GM13976 (cell line): ENCODE results near the gene PRM1.

ENCODE experiments used
- DNase-seq: peaks from one replicate; pipeline ENCODE4 v3.0.0; 2012; ENCODE audit warnings: low spot score
- in situ Hi-C: fragments of 300-500 bp; cut with MboI; formaldehyde crosslinking; loops from one replicate; pipeline ENCODE4 v1.12.0; 2022; ENCODE audit warnings: low sequenced_read_pairs, mixed read lengths, inconsistent platforms; ENCODE audit not compliant: unreplicated experiment
- TF ChIP-seq, protein P1 (sequence below): IDR thresholded peaks from 2 replicates; pipeline ENCODE4 v1.5.1; 2012; ENCODE audit warnings: borderline replicate concordance, mild to moderate bottlenecking; ENCODE audit not compliant: insufficient read depth; ENCODE audit errors: extremely low read depth, missing control alignments, control extremely low read depth

The PRM1 gene

DNA sequence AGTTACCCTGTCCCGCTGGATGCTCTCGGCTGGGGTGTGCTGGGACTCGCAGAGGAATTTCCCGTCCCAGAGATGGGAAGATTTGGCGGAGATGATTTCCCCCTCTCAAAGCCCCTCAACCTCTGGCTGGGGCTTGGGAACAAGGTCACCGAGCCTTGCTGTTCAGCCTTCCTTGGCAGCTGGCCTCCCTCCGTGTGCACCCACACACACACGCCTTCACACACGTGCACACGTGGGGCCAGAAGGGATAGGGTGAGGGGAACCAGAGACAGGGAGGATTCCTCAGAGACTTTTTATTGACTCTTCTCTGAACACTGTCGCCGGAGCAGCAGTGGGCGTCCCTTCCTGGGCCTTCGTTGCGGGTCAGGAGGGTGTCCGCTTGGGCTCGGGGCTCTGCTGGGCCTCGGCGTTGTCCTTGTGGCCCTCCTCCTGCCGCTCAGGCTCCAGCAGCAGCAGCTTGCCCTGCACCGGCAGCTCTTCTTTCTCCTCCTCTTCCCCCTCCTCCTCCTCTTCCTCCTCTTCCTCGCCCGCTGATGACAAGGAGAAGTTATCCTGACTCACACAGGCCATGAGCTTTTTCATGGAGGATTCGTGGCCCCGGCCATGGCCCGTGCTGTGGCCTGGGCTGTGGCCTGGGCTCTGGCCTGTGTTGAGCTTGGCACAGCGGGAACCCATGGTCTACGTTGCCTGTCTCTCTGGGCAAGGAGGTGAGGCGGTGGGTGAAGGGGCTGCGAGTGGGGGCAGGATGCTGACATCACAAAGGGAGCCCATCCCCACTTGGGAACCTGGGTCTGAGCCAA is 8.0 kb downstream of the PRM1 start, which contains the start of gene PRM3:
Gene PRM3 (minus strand): TSS at position 709 of the 800 bp plus-strand sequence. CDS start 34 bp downstream, at position 675.
- in situ Hi-C loops = no loop called here
- TF ChIP-seq, protein P1, sequence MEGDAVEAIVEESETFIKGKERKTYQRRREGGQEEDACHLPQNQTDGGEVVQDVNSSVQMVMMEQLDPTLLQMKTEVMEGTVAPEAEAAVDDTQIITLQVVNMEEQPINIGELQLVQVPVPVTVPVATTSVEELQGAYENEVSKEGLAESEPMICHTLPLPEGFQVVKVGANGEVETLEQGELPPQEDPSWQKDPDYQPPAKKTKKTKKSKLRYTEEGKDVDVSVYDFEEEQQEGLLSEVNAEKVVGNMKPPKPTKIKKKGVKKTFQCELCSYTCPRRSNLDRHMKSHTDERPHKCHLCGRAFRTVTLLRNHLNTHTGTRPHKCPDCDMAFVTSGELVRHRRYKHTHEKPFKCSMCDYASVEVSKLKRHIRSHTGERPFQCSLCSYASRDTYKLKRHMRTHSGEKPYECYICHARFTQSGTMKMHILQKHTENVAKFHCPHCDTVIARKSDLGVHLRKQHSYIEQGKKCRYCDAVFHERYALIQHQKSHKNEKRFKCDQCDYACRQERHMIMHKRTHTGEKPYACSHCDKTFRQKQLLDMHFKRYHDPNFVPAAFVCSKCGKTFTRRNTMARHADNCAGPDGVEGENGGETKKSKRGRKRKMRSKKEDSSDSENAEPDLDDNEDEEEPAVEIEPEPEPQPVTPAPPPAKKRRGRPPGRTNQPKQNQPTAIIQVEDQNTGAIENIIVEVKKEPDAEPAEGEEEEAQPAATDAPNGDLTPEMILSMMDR = no peak
- DNase-seq = no peak

DNA sequence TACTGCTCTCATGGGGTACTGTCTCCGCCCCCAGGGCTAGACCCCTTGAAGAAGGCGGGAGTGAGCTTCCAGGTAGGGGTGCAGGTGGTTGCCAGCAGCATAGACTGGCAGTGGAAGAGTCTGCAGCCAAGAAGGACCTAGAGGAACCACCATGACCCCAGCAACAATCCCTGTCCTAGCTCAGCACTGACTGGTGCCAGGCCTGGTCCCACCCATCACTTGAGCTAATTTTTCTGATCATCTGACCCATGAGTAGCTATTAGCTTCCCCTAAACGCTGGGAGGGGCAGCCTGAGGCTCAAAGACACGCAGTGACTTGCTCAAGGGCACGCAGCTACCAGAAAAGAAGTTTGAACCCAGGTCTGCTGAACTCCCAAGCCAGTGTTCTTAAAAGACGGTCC is 8.6 kb downstream of the PRM1 start:
- no peak for DNase-seq
- in situ Hi-C loops = no loop called here
- TF ChIP-seq, protein P1 = no peak

DNA sequence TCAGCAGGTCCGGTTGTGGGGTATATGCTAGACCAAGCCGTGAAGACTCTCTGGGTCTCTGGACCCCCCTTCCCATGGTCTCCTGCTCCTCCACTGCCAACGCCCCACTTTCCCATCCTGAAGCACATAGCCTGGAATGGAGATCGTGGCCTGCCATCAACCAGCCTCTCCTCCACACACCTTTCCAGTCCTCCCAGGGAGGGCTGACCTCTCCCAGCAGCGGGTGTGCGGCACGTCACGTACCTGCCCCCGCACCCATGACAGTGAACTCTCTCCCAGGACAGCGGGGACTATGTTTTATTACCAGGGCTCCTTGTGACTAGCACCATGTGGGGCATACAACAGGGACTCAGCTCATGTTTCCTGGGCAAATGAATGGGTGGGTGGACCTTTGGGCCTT is 9.5 kb downstream of the PRM1 start:
- in situ Hi-C loops = no loop called here
- DNase-seq = no peak
- TF ChIP-seq, protein P1 = no peak

- TF ChIP-seq, protein P1 = no peak
- DNase-seq = no peak
- in situ Hi-C loops = no loop called here
Measured at GRCh38 chr16:11270602-11271162, 10.4 kb downstream of the PRM1 start.

DNA sequence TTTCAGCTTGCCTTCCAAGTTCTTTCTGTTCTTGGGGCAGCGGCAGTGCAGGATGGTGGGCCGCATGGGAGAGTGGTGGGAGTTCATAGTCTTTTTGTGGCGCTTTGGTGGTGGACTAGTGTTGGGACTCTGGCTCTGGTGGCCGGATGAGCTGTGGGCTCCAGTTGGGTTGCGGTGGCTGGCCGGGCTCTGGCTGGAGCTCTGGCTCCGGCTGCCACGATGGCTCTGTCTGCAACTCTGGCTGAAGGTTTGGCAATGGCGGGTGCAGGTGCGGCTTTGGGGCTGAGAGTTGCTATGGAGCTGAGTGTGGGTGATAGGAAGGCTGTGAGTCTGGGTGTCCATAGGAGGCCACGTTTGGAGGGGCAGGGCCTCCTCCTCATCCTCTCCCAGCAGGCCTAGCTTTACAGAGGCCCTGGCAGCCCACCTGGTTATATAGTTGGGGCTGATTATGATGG is 12.2 kb downstream of the PRM1 start, which contains the start of gene TNP2:
Gene TNP2 (minus strand): TSS at position 405 of the 455 bp plus-strand sequence. CDS start 63 bp downstream, at position 342.
- TF ChIP-seq, protein P1 = no peak
- in situ Hi-C loops = no loop called here
- no peak for DNase-seq

DNA sequence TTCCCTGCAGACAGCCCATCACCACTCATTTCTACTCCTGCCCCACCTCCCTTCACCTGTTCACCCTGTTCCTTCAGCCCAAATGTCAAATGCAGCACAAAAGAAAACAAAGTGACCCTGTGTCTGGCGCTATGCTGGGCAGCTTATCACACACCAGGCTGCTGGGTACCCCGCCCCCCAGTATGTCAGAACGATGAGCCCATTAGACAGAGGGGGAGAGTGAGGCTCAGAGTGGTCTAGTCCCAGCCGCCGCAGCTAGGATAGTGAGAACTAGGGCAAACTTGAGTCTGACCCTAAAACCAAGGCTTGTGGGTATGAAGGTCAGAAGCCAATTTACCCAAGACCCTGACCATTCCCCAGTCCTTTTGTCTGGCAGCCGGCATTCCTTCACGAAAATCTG is 16.0 kb downstream of the PRM1 start:
- no peak for DNase-seq
- in situ Hi-C loops = no loop called here
- TF ChIP-seq, protein P1 = no peak
